ENCODE results near the gene KIF1B. TPM values are rescaled to one million over a fixed set of nuclear protein-coding genes. Genes with fewer than 3 reads are reported as not detected.

KIF1B gene
- total and polyA plus RNA-seq, 2 experiments from 2014 or later, result 21.5 to 68.4 TPM

DNA sequence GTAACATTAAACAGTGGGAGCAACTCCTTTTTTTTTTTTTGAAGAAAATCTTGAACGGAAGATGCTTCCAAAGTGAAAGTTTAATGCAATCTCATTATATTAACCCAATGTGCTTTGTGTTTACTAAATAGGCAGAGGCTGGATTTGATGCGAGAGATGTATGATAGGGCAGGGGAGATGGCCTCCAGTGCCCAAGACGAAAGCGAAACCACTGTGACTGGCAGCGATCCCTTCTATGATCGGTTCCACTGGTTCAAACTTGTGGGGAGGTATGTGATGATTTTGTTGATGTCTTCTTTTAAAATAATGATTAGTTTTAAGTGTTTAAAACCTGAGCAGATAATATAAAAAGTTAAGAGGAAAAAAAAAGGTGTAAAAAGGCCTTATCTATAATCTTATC is 114.3 kb downstream of the KIF1B start (continued):
- no peak for TF ChIP-seq JUNB (IDR thresholded peaks at IDR 0.05; ENCODE audit: unreplicated experiment)
- TF ChIP-seq, protein P1, sequence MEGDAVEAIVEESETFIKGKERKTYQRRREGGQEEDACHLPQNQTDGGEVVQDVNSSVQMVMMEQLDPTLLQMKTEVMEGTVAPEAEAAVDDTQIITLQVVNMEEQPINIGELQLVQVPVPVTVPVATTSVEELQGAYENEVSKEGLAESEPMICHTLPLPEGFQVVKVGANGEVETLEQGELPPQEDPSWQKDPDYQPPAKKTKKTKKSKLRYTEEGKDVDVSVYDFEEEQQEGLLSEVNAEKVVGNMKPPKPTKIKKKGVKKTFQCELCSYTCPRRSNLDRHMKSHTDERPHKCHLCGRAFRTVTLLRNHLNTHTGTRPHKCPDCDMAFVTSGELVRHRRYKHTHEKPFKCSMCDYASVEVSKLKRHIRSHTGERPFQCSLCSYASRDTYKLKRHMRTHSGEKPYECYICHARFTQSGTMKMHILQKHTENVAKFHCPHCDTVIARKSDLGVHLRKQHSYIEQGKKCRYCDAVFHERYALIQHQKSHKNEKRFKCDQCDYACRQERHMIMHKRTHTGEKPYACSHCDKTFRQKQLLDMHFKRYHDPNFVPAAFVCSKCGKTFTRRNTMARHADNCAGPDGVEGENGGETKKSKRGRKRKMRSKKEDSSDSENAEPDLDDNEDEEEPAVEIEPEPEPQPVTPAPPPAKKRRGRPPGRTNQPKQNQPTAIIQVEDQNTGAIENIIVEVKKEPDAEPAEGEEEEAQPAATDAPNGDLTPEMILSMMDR (conservative IDR thresholded peaks at IDR 0.05; ENCODE audit: low read depth in 2 of 2), result no peak
- TF ChIP-seq, protein P2, sequence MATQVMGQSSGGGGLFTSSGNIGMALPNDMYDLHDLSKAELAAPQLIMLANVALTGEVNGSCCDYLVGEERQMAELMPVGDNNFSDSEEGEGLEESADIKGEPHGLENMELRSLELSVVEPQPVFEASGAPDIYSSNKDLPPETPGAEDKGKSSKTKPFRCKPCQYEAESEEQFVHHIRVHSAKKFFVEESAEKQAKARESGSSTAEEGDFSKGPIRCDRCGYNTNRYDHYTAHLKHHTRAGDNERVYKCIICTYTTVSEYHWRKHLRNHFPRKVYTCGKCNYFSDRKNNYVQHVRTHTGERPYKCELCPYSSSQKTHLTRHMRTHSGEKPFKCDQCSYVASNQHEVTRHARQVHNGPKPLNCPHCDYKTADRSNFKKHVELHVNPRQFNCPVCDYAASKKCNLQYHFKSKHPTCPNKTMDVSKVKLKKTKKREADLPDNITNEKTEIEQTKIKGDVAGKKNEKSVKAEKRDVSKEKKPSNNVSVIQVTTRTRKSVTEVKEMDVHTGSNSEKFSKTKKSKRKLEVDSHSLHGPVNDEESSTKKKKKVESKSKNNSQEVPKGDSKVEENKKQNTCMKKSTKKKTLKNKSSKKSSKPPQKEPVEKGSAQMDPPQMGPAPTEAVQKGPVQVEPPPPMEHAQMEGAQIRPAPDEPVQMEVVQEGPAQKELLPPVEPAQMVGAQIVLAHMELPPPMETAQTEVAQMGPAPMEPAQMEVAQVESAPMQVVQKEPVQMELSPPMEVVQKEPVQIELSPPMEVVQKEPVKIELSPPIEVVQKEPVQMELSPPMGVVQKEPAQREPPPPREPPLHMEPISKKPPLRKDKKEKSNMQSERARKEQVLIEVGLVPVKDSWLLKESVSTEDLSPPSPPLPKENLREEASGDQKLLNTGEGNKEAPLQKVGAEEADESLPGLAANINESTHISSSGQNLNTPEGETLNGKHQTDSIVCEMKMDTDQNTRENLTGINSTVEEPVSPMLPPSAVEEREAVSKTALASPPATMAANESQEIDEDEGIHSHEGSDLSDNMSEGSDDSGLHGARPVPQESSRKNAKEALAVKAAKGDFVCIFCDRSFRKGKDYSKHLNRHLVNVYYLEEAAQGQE (IDR thresholded peaks at IDR 0.05; ENCODE audit: unreplicated experiment), result no peak

GRCh38 chr1:10325521-10325920 is 115.2 kb downstream of the KIF1B start:
- Histone ChIP-seq H3K27me3 (ENCODE audit: insufficient read depth) (no peaks in the 10 kb centered on the region), H4K20me1 (replicated peaks; ENCODE audit: insufficient read depth) (no peaks in the 10 kb centered on the region), H3K27ac (ENCODE audit: low read depth) (no peak overlapping the region), H3K4me1 (ENCODE audit: insufficient read depth) (no peaks in the 10 kb centered on the region; the same call in 1 of the 2 replicates), H2AFZ (no peak overlapping the region), H3K36me3 (ENCODE audit: insufficient read depth) (peaks cover 11% of the 10 kb centered on the region; the same call in 1 of the 2 replicates), H3F3A (replicated peaks; ENCODE audit: low read depth) (no peaks in the 10 kb centered on the region; the same call in 1 of the 2 replicates), H3K9me2 (ENCODE audit: insufficient read depth) (no peaks in the 10 kb centered on the region), H3K4me2 (no peak overlapping the region), H3K79me2 (replicated peaks; ENCODE audit: insufficient read depth) (no peaks in the 10 kb centered on the region), H3K4me3 (no peak overlapping the region)
- DNase-seq (ENCODE audit: low spot score) (no peak), ATAC-seq (no peak)
- no peak for TF ChIP-seq EZH2 (IDR thresholded peaks at IDR 0.05; ENCODE audit: low read depth, unreplicated experiment)
- TF ChIP-seq, protein P2 (IDR thresholded peaks at IDR 0.05; ENCODE audit: unreplicated experiment), result no peak
- TF ChIP-seq JUNB (IDR thresholded peaks at IDR 0.05; ENCODE audit: unreplicated experiment), result no peak
- TF ChIP-seq, protein P3, sequence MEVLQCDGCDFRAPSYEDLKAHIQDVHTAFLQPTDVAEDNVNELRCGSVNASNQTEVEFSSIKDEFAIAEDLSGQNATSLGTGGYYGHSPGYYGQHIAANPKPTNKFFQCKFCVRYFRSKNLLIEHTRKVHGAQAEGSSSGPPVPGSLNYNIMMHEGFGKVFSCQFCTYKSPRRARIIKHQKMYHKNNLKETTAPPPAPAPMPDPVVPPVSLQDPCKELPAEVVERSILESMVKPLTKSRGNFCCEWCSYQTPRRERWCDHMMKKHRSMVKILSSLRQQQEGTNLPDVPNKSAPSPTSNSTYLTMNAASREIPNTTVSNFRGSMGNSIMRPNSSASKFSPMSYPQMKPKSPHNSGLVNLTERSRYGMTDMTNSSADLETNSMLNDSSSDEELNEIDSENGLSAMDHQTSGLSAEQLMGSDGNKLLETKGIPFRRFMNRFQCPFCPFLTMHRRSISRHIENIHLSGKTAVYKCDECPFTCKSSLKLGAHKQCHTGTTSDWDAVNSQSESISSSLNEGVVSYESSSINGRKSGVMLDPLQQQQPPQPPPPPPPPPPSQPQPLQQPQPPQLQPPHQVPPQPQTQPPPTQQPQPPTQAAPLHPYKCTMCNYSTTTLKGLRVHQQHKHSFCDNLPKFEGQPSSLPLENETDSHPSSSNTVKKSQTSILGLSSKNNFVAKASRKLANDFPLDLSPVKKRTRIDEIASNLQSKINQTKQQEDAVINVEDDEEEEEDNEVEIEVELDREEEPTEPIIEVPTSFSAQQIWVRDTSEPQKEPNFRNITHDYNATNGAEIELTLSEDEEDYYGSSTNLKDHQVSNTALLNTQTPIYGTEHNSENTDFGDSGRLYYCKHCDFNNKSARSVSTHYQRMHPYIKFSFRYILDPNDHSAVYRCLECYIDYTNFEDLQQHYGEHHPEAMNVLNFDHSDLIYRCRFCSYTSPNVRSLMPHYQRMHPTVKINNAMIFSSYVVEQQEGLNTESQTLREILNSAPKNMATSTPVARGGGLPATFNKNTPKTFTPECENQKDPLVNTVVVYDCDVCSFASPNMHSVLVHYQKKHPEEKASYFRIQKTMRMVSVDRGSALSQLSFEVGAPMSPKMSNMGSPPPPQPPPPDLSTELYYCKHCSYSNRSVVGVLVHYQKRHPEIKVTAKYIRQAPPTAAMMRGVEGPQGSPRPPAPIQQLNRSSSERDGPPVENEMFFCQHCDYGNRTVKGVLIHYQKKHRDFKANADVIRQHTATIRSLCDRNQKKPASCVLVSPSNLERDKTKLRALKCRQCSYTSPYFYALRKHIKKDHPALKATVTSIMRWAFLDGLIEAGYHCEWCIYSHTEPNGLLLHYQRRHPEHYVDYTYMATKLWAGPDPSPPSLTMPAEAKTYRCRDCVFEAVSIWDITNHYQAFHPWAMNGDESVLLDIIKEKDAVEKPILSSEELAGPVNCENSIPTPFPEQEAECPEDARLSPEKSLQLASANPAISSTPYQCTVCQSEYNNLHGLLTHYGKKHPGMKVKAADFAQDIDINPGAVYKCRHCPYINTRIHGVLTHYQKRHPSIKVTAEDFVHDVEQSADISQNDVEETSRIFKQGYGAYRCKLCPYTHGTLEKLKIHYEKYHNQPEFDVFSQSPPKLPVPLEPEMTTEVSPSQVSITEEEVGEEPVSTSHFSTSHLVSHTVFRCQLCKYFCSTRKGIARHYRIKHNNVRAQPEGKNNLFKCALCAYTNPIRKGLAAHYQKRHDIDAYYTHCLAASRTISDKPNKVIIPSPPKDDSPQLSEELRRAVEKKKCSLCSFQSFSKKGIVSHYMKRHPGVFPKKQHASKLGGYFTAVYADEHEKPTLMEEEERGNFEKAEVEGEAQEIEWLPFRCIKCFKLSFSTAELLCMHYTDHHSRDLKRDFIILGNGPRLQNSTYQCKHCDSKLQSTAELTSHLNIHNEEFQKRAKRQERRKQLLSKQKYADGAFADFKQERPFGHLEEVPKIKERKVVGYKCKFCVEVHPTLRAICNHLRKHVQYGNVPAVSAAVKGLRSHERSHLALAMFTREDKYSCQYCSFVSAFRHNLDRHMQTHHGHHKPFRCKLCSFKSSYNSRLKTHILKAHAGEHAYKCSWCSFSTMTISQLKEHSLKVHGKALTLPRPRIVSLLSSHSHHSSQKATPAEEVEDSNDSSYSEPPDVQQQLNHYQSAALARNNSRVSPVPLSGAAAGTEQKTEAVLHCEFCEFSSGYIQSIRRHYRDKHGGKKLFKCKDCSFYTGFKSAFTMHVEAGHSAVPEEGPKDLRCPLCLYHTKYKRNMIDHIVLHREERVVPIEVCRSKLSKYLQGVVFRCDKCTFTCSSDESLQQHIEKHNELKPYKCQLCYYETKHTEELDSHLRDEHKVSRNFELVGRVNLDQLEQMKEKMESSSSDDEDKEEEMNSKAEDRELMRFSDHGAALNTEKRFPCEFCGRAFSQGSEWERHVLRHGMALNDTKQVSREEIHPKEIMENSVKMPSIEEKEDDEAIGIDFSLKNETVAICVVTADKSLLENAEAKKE (CRISPR knock-in tag; IDR thresholded peaks at IDR 0.05), result no peak
- no peak for TF ChIP-seq POLR2AphosphoS5 (IDR thresholded peaks at IDR 0.05; ENCODE audit: low read depth)
- no peak for TF ChIP-seq ZNF331 (CRISPR knock-in tag; IDR thresholded peaks at IDR 0.05; ENCODE audit: low read depth)
- peaks cover 14% of the 10 kb centered on the region; the same call in 2 of the 3 replicates for H3K36me3 Mint-ChIP-seq (ENCODE audit: low read depth)
- H3K4me1 Mint-ChIP-seq, result 0 out of 3 replicates have a peak, but pooled peaks cover 4% of the 10 kb centered on the region
- H3K9me3 Mint-ChIP-seq, result no peaks in the 10 kb centered on the region
- no peaks in the 10 kb centered on the region for H3K27me3 Mint-ChIP-seq (ENCODE audit: insufficient read depth, low read depth, poor library complexity)
- no peak overlapping the region for H3K27ac Mint-ChIP-seq
- no peak overlapping the region for H3K4me3 Mint-ChIP-seq
